CD4-positive, alpha-beta T cell treated with Interleukin-10 for 1 hour (primary cell): ENCODE data around the gene SMAP2.

Experiments used
- DNase-seq: peaks from one replicate; pipeline ENCODE4 v3.0.0-alpha.2; 2020

SMAP2 gene

GRCh38 chr1:40423264-40423642, 49.7 kb downstream of the SMAP2 start:
- no peak for DNase-seq

GRCh38 chr1:40423951-40424618, 50.6 kb downstream of the SMAP2 start:
- DNase-seq = no peak

GRCh38 chr1:40425198-40425597, 51.7 kb downstream of the SMAP2 start:
- DNase-seq = no peak

GRCh38 chr1:40431385-40431784, 57.9 kb downstream of the SMAP2 start:
- DNase-seq = no peak

GRCh38 chr1:40432644-40433390, 59.3 kb downstream of the SMAP2 start:
- no peak for DNase-seq

GRCh38 chr1:40435471-40435870, 61.9 kb downstream of the SMAP2 start:
- no peak for DNase-seq

GRCh38 chr1:40435876-40436275, 62.3 kb downstream of the SMAP2 start:
- DNase-seq = no peak

- DNase-seq = peak; percentile 54
Observed at GRCh38 chr1:40438391-40439015, 65.0 kb downstream of the SMAP2 start.

GRCh38 chr1:40439247-40439646, 65.7 kb downstream of the SMAP2 start:
- DNase-seq = no peak

GRCh38 chr1:40449684-40450494, 76.4 kb downstream of the SMAP2 start, which contains the start of gene ZFP69B:
TSS of gene ZFP69B (plus strand) at chr1:40450476. CDS start at chr1:40450962, 486 bp downstream.
- peak; percentile 88 for DNase-seq

GRCh38 chr1:40450495-40451237, 77.1 kb downstream of the SMAP2 start:
- DNase-seq = peak; percentile 70

GRCh38 chr1:40451238-40451585, 77.7 kb downstream of the SMAP2 start:
- DNase-seq = no peak

GRCh38 chr1:40454873-40455272, 81.3 kb downstream of the SMAP2 start:
- DNase-seq = no peak

GRCh38 chr1:40462956-40463590, 89.5 kb downstream of the SMAP2 start:
- no peak for DNase-seq

- no peak for DNase-seq
Observed at GRCh38 chr1:40469327-40469726, 95.8 kb downstream of the SMAP2 start.
